ENCODE results near the gene LTBR.

LTBR gene

GRCh38 chr12:6368906-6369525 lies 14.9 kb upstream of the LTBR start:
- DNase-seq (ENCODE audit: low spot score), result no peak

GRCh38 chr12:6369916-6370575 lies 13.9 kb upstream of the LTBR start:
- DNase-seq (ENCODE audit: low spot score), result peak; percentile 41

GRCh38 chr12:6370576-6370935 lies 13.4 kb upstream of the LTBR start:
- no peak for DNase-seq (ENCODE audit: low spot score)

GRCh38 chr12:6370994-6371754 lies 12.8 kb upstream of the LTBR start:
- no peak for DNase-seq (ENCODE audit: low spot score)

- DNase-seq (ENCODE audit: low spot score), result peak; percentile 93
Measured at GRCh38 chr12:6372403-6373003, 11.5 kb upstream of the LTBR start.

- DNase-seq (ENCODE audit: low spot score), result no peak
Measured at GRCh38 chr12:6373022-6373787, 10.8 kb upstream of the LTBR start.

- no peak for DNase-seq (ENCODE audit: low spot score)
Measured at GRCh38 chr12:6374028-6374785, 9.8 kb upstream of the LTBR start.

GRCh38 chr12:6374786-6375160 lies 9.2 kb upstream of the LTBR start:
- DNase-seq (ENCODE audit: low spot score), result no peak

- no peak for DNase-seq (ENCODE audit: low spot score)
Measured at GRCh38 chr12:6375269-6376078, 8.5 kb upstream of the LTBR start, which contains the start of gene SCNN1A. Gene SCNN1A, minus strand, starts transcription at chr12:6375563. Its CDS starts 780 bp downstream, at chr12:6374783.

- peak; percentile 85 for DNase-seq (ENCODE audit: low spot score)
Measured at GRCh38 chr12:6376079-6376869, 7.7 kb upstream of the LTBR start.

- no peak for DNase-seq (ENCODE audit: low spot score)
Measured at GRCh38 chr12:6376870-6377666, 6.9 kb upstream of the LTBR start.

GRCh38 chr12:6377667-6377994 lies 6.3 kb upstream of the LTBR start:
- no peak for DNase-seq (ENCODE audit: low spot score)

- DNase-seq (ENCODE audit: low spot score), result no peak
Measured at GRCh38 chr12:6378709-6379472, 5.1 kb upstream of the LTBR start.

- no peak for DNase-seq (ENCODE audit: low spot score)
Measured at GRCh38 chr12:6380141-6381121, 3.5 kb upstream of the LTBR start.

- DNase-seq (ENCODE audit: low spot score), result no peak
Measured at GRCh38 chr12:6382371-6382770, 1.6 kb upstream of the LTBR start.

GRCh38 chr12:6382982-6383381 lies 980 bp upstream of the LTBR start:
- DNase-seq (ENCODE audit: low spot score), result no peak
